NB4 (cell line): Measurements from ENCODE around the gene RUVBL1.
A peak's percentile ranks its signal among the peaks of the same experiment; 100 is the strongest.

Experiments
- POLR2A ChIP-seq: IDR thresholded peaks from 2 replicates; pipeline ENCODE4 v1.6.1; 2011; ENCODE audit warnings: mild to moderate bottlenecking; ENCODE audit not compliant: insufficient read length; ENCODE audit errors: extremely low read depth
- TF ChIP-seq, protein P1 (sequence below): IDR thresholded peaks from one replicate; pipeline ENCODE4 v1.5.1; 2012; ENCODE audit warnings: low read depth, low read length
- TF ChIP-seq, protein P2 (sequence below): IDR thresholded peaks from 2 replicates; pipeline ENCODE4 v1.6.1; 2011; ENCODE audit warnings: low read depth, low read length

DNA sequence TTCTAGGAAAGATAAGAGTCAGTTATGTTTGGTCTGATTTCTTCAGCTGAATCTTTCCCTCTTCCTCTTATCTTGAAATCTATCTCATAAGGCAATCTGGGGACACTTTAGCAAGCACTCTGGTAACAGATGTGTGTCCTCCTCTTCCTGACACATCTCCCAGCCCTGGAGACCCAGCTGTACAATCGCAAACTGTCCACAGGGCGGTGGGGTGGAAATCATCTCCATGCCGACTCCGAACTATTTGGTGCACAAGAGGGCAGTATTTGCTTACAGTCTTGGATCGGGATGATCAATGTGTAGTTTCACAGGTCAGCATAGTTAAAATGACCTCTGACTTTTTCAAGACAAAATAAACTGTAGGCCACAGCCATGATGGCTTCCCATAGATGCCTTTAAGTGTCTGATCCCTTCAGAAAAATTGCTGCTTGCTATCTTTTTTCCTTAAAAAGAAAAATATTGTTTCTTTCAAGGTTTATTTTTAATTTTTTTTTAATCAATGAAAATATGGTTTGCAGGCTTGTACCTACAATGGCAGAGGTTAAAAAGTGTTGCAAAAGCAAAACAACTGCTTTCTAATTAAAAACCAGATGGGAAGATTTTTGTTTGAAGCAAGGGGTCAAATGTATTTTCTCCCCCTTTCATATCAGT lies 47.4 kb upstream of the RUVBL1 start:
- TF ChIP-seq, protein P1, sequence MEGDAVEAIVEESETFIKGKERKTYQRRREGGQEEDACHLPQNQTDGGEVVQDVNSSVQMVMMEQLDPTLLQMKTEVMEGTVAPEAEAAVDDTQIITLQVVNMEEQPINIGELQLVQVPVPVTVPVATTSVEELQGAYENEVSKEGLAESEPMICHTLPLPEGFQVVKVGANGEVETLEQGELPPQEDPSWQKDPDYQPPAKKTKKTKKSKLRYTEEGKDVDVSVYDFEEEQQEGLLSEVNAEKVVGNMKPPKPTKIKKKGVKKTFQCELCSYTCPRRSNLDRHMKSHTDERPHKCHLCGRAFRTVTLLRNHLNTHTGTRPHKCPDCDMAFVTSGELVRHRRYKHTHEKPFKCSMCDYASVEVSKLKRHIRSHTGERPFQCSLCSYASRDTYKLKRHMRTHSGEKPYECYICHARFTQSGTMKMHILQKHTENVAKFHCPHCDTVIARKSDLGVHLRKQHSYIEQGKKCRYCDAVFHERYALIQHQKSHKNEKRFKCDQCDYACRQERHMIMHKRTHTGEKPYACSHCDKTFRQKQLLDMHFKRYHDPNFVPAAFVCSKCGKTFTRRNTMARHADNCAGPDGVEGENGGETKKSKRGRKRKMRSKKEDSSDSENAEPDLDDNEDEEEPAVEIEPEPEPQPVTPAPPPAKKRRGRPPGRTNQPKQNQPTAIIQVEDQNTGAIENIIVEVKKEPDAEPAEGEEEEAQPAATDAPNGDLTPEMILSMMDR: peak; percentile 71
- no peak for TF ChIP-seq POLR2A
- TF ChIP-seq, protein P2, sequence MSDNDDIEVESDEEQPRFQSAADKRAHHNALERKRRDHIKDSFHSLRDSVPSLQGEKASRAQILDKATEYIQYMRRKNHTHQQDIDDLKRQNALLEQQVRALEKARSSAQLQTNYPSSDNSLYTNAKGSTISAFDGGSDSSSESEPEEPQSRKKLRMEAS: peak; percentile 38; the same call in 1 of the 2 replicates
